Measurements from ENCODE around the gene UBAP2. TPM values are rescaled to one million over a fixed set of nuclear protein-coding genes. Genes with fewer than 3 reads are reported as not detected.

UBAP2 gene
- total and polyA plus RNA-seq, 2 donors (not counting 1 experiment from before 2014, with no cell fraction given) = 15.5 to 26.2 TPM

DNA sequence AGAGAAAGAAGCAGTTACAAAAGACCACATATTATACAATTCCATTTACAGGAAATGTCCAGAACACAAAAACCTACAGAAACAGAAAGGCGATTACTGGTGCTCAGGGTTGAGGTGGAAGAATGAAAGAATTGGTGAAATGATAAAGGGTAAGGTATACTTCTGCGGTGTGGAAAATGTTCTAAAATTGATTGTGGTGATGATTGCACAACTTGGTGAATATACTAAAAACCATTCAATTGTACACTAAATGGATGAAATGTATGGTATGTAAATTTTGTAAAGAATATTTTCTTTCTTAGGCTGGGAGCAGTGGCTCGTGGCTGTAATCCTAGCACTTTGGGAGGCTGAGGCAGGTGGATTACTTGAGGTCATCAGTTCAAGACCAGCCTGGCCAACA lies 72.3 kb downstream of the UBAP2 start:
- no peaks in the 10 kb centered on the region for H4K20me1 ChIP-seq (ENCODE audit: control insufficient read depth, insufficient read depth, low read length, poor library complexity, severe bottlenecking)
- no peaks in the 10 kb centered on the region for H3K9me3 Mint-ChIP-seq (ENCODE audit: insufficient read depth)
- no peaks in the 10 kb centered on the region for H3K27me3 ChIP-seq (replicated peaks in 1 of 4; ENCODE audit: control extremely low read depth in 1 of 4, control insufficient read depth in 3 of 4, insufficient read depth in 4 of 4, low read length in 3 of 4)
- no peaks in the 10 kb centered on the region for H3K4me1 ChIP-seq (ENCODE audit: control insufficient read depth in 2 of 2, insufficient read depth in 2 of 2, low read length in 2 of 2)
- no peak overlapping the region for H3K4me3 ChIP-seq (ENCODE audit: control extremely low read depth in 1 of 5, extremely low read depth in 1 of 5, insufficient read depth in 1 of 5, low read depth in 2 of 5, low read length in 4 of 5)
- CTCF ChIA-PET = no interaction called here
- no peak overlapping the region for H3K9ac ChIP-seq (ENCODE audit: low read length)
- no peak overlapping the region for H2AFZ ChIP-seq (ENCODE audit: insufficient read depth, low read depth, low read length, poor library complexity, severe bottlenecking)
- TF ChIP-seq EZH2 (IDR thresholded peaks at IDR 0.05; ENCODE audit: borderline replicate concordance, insufficient read depth, low read depth, low read length, poor library complexity, severe bottlenecking) = no peak
- TF ChIP-seq, protein P1, sequence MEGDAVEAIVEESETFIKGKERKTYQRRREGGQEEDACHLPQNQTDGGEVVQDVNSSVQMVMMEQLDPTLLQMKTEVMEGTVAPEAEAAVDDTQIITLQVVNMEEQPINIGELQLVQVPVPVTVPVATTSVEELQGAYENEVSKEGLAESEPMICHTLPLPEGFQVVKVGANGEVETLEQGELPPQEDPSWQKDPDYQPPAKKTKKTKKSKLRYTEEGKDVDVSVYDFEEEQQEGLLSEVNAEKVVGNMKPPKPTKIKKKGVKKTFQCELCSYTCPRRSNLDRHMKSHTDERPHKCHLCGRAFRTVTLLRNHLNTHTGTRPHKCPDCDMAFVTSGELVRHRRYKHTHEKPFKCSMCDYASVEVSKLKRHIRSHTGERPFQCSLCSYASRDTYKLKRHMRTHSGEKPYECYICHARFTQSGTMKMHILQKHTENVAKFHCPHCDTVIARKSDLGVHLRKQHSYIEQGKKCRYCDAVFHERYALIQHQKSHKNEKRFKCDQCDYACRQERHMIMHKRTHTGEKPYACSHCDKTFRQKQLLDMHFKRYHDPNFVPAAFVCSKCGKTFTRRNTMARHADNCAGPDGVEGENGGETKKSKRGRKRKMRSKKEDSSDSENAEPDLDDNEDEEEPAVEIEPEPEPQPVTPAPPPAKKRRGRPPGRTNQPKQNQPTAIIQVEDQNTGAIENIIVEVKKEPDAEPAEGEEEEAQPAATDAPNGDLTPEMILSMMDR (IDR thresholded peaks at IDR 0.05) = no peak
- no peak overlapping the region for H3K27ac Mint-ChIP-seq
- POLR2A ChIA-PET = no interaction called here
- no peaks in the 10 kb centered on the region for H3K9me3 ChIP-seq (ENCODE audit: control extremely low read depth in 1 of 3, control insufficient read depth in 2 of 3, insufficient read depth in 1 of 3, low read length in 2 of 3)
- H3K4me3 Mint-ChIP-seq = no peak overlapping the region
- no CpG with 5 or more reads among the region's 3 CpGs for WGBS (ENCODE audit: insufficient coverage)
- H3K4me1 Mint-ChIP-seq = no peaks in the 10 kb centered on the region
- no peaks in the 10 kb centered on the region for H3K79me2 ChIP-seq (ENCODE audit: control insufficient read depth, insufficient read depth, low read length)
- H3K36me3 ChIP-seq (replicated peaks in 1 of 2; ENCODE audit: control extremely low read depth in 1 of 2, control insufficient read depth in 1 of 2, extremely low read depth in 1 of 2, insufficient read depth in 2 of 2, low read length in 1 of 2) = peaks cover 10 to 13% of the 10 kb centered on the region in 2 experiments
- intact Hi-C loops (cut with micrococcal nuclease) = no loop called here
- H3K4me2 ChIP-seq (replicated peaks; ENCODE audit: low read depth, low read length, poor library complexity, severe bottlenecking) = no peak overlapping the region
- no peaks in the 10 kb centered on the region for H3K27me3 Mint-ChIP-seq
- DNase-seq = no peak
- no peak for ATAC-seq (ENCODE audit: low read depth)
- no peak overlapping the region for H3K27ac ChIP-seq (ENCODE audit: low read length in 2 of 2)

DNA sequence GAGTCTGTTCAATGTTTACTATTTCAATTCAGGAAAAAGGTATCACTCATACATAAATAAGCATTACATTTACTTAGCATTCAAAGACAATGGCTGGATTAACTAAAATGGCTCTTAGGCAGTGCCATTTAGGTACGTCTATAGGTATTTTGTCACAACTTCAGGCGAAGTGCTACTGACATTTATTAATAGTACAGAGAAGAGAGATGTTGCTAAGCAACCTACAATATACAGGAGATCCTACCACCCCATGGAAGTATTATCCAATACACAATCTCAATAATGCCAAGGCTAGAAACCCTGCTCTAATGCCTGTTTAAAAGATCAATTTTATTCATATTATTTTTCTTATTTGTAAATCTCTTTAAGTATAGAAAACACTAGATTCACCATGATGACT lies 76.0 kb downstream of the UBAP2 start:
- intact Hi-C loops (cut with micrococcal nuclease) = no loop called here
- CTCF ChIA-PET = no interaction called here

More for the DNA sequence above, 76.0 kb downstream of the UBAP2 start:
- no peaks in the 10 kb centered on the region for H3K27me3 ChIP-seq (replicated peaks in 1 of 4; ENCODE audit: control extremely low read depth in 1 of 4, control insufficient read depth in 3 of 4, insufficient read depth in 4 of 4, low read length in 3 of 4)
- H3K79me2 ChIP-seq (ENCODE audit: control insufficient read depth, insufficient read depth, low read length) = no peaks in the 10 kb centered on the region
- Mint-ChIP-seq H3K27me3 (no peaks in the 10 kb centered on the region), H3K27ac (no peak overlapping the region), H3K4me3 (no peak overlapping the region), H3K9me3 (ENCODE audit: insufficient read depth) (no peaks in the 10 kb centered on the region), H3K4me1 (no peaks in the 10 kb centered on the region)
- no peaks in the 10 kb centered on the region for H4K20me1 ChIP-seq (ENCODE audit: control insufficient read depth, insufficient read depth, low read length, poor library complexity, severe bottlenecking)
- no peaks in the 10 kb centered on the region for H3K9me3 ChIP-seq (ENCODE audit: control extremely low read depth in 1 of 3, control insufficient read depth in 2 of 3, insufficient read depth in 1 of 3, low read length in 2 of 3)
- ATAC-seq (ENCODE audit: low read depth) (no peak), DNase-seq (no peak)
- H3K27ac ChIP-seq (ENCODE audit: low read length in 2 of 2) = no peak overlapping the region
- peaks cover 12 to 22% of the 10 kb centered on the region in 2 experiments for H3K36me3 ChIP-seq (replicated peaks in 1 of 2; ENCODE audit: control extremely low read depth in 1 of 2, control insufficient read depth in 1 of 2, extremely low read depth in 1 of 2, insufficient read depth in 2 of 2, low read length in 1 of 2)
- H3K4me1 ChIP-seq (ENCODE audit: control insufficient read depth in 2 of 2, insufficient read depth in 2 of 2, low read length in 2 of 2) = no peaks in the 10 kb centered on the region
- POLR2A ChIA-PET = no interaction called here
- H3K4me2 ChIP-seq (replicated peaks; ENCODE audit: low read depth, low read length, poor library complexity, severe bottlenecking) = no peak overlapping the region
- no peak overlapping the region for H3K9ac ChIP-seq (ENCODE audit: low read length)
- H3K4me3 ChIP-seq (ENCODE audit: control extremely low read depth in 1 of 5, extremely low read depth in 1 of 5, insufficient read depth in 1 of 5, low read depth in 2 of 5, low read length in 4 of 5) = no peak overlapping the region
- no CpG with 5 or more reads among the region's 2 CpGs for WGBS (ENCODE audit: insufficient coverage)
- TF ChIP-seq EZH2 (IDR thresholded peaks at IDR 0.05; ENCODE audit: borderline replicate concordance, insufficient read depth, low read depth, low read length, poor library complexity, severe bottlenecking) = no peak
- TF ChIP-seq, protein P1 (IDR thresholded peaks at IDR 0.05) = no peak
- H2AFZ ChIP-seq (ENCODE audit: insufficient read depth, low read depth, low read length, poor library complexity, severe bottlenecking) = no peak overlapping the region
